ENCODE results near the gene NBEAL2. TPM values are rescaled to one million over a fixed set of nuclear protein-coding genes. Genes with fewer than 3 reads are reported as not detected.
A peak's percentile ranks its signal among the peaks of the same experiment; 100 is the strongest.

NBEAL2 gene
- total and polyA plus RNA-seq, 10 of the 15 experiments (the other 5 are each of a cell fraction or from before 2014, with no cell fraction given): 0.07 to 127 (median 29.4) TPM

DNA sequence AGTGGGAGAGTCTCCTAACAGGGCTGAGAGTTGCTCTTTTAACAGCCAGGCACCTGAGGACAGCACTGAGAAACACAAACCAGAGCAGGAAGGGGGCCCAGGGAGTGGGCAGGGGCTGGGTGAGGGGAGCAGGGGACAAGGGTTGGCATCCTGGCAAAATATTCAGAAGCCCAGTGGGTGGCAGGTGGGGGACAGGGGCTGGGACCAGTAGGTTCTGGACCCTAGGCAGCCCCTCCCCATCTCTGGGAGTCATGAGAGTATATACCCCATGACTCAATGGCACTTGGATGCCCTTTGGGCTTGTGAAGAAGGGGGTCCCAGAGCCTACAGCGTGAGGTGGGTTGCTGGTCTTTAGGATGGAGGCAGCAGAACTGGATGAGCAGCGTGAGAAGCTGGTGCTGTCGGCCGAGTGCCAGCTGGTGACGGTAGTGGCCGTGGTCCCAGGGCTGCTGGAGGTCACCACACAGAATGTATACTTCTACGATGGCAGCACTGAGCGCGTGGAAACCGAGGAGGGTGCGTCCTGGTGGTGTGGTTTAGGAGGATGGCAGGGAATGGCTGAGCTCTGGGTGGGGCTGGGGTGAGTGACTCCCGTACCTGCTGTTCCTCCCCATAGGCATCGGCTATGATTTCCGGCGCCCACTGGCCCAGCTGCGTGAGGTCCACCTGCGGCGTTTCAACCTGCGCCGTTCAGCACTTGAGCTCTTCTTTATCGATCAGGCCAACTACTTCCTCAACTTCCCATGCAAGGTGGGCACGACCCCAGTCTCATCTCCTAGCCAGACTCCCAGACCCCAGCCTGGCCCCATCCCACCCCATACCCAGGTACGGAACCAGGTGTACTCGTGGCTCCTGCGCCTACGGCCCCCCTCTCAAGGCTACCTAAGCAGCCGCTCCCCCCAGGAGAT is 24.2 kb downstream of the NBEAL2 start:
- no peak overlapping the region for H3K4me3 ChIP-seq
- no peaks in the 10 kb centered on the region for H3K79me2 ChIP-seq (ENCODE audit: control insufficient read depth, insufficient read depth, low read length)
- no peaks in the 10 kb centered on the region for H4K20me1 ChIP-seq (ENCODE audit: control insufficient read depth, insufficient read depth)
- H3K4me1 ChIP-seq (ENCODE audit: control insufficient read depth, insufficient read depth, low read length): no peaks in the 10 kb centered on the region
- intact Hi-C loops (cut with micrococcal nuclease; ENCODE audit: unreplicated experiment): no loop called here
- ChIA-PET CTCF (no interaction called here), SMC1A (ENCODE audit: uncharacterized antibody, unreplicated experiment) (interaction anchor here (0.7 kb wide), 1 partner anchor 371 kb away, joined by 3 read pairs; no protein-coding TSS in a partner anchor), RAD21 (ENCODE audit: unreplicated experiment) (no interaction called here), POLR2A (no interaction called here)
- BruUV-seq (replicated peaks): no TSS peak
- DNase-seq (ENCODE audit: low read depth, low spot score): no peak
- H3K9me3 ChIP-seq (replicated peaks; ENCODE audit: control insufficient read depth, insufficient read depth, low read length): no peaks in the 10 kb centered on the region
- H3K27ac ChIP-seq (ENCODE audit: control insufficient read depth, insufficient read depth): no peak overlapping the region
- no peak overlapping the region for H3K4me2 ChIP-seq (ENCODE audit: control insufficient read depth, insufficient read depth)
- H3K36me3 ChIP-seq (ENCODE audit: control insufficient read depth in 2 of 2, insufficient read depth in 2 of 2, low read length in 1 of 2): peaks cover 23 to 61% of the 10 kb centered on the region in 2 experiments; a peak in 3 of 4 replicates
- in situ Hi-C loops (cut with MboI): no loop called here
- no peak overlapping the region for H2AFZ ChIP-seq (ENCODE audit: control insufficient read depth, low read depth, low read length)
- no peak overlapping the region for H3K9ac ChIP-seq (ENCODE audit: control insufficient read depth, insufficient read depth, low read length)
- ATAC-seq: no peak
- WGBS (ENCODE audit: insufficient coverage, insufficient replicate concordance, low lambda C conversion rate, missing lambda C conversion rate): 97% methylated on average over 27 of the region's 27 CpGs
- no peak for FAIRE-seq
- no peaks in the 10 kb centered on the region for H3K27me3 ChIP-seq (replicated peaks in 1 of 2; ENCODE audit: control insufficient read depth in 2 of 2, insufficient read depth in 2 of 2, low read length in 1 of 2)
- TF ChIP-seq ATF3 (IDR thresholded peaks at IDR 0.05; ENCODE audit: borderline replicate concordance, extremely low read depth, low read depth, low read length) (no peak), POLR2A (IDR thresholded peaks at IDR 0.05; ENCODE audit: low read depth, low read length) (0 out of 2 replicates have a peak, but pooled peaks have one; percentile 15), PAX8 (IDR thresholded peaks at IDR 0.05) (no peak), ZNF217 (IDR thresholded peaks at IDR 0.05) (no peak), ZSCAN29 (IDR thresholded peaks at IDR 0.05) (no peak), TCF7 (IDR thresholded peaks at IDR 0.05; ENCODE audit: borderline replicate concordance) (no peak)
- TF ChIP-seq, protein P1, sequence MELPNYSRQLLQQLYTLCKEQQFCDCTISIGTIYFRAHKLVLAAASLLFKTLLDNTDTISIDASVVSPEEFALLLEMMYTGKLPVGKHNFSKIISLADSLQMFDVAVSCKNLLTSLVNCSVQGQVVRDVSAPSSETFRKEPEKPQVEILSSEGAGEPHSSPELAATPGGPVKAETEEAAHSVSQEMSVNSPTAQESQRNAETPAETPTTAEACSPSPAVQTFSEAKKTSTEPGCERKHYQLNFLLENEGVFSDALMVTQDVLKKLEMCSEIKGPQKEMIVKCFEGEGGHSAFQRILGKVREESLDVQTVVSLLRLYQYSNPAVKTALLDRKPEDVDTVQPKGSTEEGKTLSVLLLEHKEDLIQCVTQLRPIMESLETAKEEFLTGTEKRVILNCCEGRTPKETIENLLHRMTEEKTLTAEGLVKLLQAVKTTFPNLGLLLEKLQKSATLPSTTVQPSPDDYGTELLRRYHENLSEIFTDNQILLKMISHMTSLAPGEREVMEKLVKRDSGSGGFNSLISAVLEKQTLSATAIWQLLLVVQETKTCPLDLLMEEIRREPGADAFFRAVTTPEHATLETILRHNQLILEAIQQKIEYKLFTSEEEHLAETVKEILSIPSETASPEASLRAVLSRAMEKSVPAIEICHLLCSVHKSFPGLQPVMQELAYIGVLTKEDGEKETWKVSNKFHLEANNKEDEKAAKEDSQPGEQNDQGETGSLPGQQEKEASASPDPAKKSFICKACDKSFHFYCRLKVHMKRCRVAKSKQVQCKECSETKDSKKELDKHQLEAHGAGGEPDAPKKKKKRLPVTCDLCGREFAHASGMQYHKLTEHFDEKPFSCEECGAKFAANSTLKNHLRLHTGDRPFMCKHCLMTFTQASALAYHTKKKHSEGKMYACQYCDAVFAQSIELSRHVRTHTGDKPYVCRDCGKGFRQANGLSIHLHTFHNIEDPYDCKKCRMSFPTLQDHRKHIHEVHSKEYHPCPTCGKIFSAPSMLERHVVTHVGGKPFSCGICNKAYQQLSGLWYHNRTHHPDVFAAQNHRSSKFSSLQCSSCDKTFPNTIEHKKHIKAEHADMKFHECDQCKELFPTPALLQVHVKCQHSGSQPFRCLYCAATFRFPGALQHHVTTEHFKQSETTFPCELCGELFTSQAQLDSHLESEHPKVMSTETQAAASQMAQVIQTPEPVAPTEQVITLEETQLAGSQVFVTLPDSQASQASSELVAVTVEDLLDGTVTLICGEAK (IDR thresholded peaks at IDR 0.05; ENCODE audit: borderline replicate concordance): no peak

Measured in GM12878 (cell line).